KMS-11 (cell line): ENCODE measurements around the gene ADRA2C.

Experiments
- H2AFZ ChIP-seq: fragments of 200-600 bp; sonication (generic); 2 replicates; pipeline ENCODE4 v1.6.1; 2016; ENCODE audit warnings: antibody characterized with exemption, mixed run types, low read depth
- H3K27ac ChIP-seq: fragments of 200-600 bp; sonication (generic); 2 replicates; pipeline ENCODE4 v1.6.1; 2016; ENCODE audit warnings: mild to moderate bottlenecking, mixed run types
- H3K27me3 ChIP-seq: fragments of 200-600 bp; sonication (generic); 2 replicates; pipeline ENCODE4 v1.6.1; 2017; ENCODE audit warnings: mild to moderate bottlenecking, low read depth, mixed run types, moderate library complexity; ENCODE audit not compliant: insufficient read depth
- H3K36me3 ChIP-seq: fragments of 200-600 bp; sonication (generic); 2 replicates; pipeline ENCODE4 v1.6.1; 2017; ENCODE audit warnings: mild to moderate bottlenecking, mixed run types; ENCODE audit not compliant: insufficient read depth
- H3K4me1 ChIP-seq: fragments of 200-600 bp; sonication (generic); 2 replicates; pipeline ENCODE4 v1.6.1; 2016; ENCODE audit warnings: mild to moderate bottlenecking, low read depth, mixed run types; ENCODE audit not compliant: poor library complexity, severe bottlenecking
- H3K4me2 ChIP-seq: fragments of 200-600 bp; sonication (generic); 2 replicates; pipeline ENCODE4 v1.7.0; 2016; ENCODE audit warnings: mild to moderate bottlenecking, mixed run types
- H3K4me3 ChIP-seq: fragments of 200-600 bp; sonication (generic); IDR thresholded peaks from 2 replicates; pipeline ENCODE4 v1.6.1; 2017; ENCODE audit warnings: low read depth, low read length, mixed read lengths; ENCODE audit not compliant: insufficient read depth
- H3K79me2 ChIP-seq: fragments of 200-600 bp; sonication (generic); 2 replicates; pipeline ENCODE4 v1.6.1; 2016; ENCODE audit warnings: low read depth, mixed run types; ENCODE audit not compliant: insufficient read depth
- H3K9ac ChIP-seq: fragments of 200-600 bp; sonication (generic); 2 replicates; pipeline ENCODE4 v1.6.1; 2016; ENCODE audit warnings: mild to moderate bottlenecking, mixed run types
- H4K20me1 ChIP-seq: fragments of 200-600 bp; sonication (generic); 2 replicates; pipeline ENCODE4 v1.6.1; 2016; ENCODE audit warnings: mild to moderate bottlenecking, mixed run types; ENCODE audit not compliant: insufficient read depth
- CTCF ChIP-seq: fragments of 200-600 bp; sonication (generic); conservative IDR thresholded peaks from 2 replicates; pipeline ENCODE4 v1.6.1; 2017; ENCODE audit warnings: low read depth, mild to moderate bottlenecking, antibody characterized with exemption, low read length, moderate library complexity, mixed read lengths

ADRA2C gene

GRCh38 chr4:3766036-3766784 lies at the start of gene ADRA2C:
ADRA2C (plus strand) TSS chr4:3766385; CDS start chr4:3766607, 222 bp downstream.
- Histone ChIP-seq H3K4me2 (no peak within 1 kb of the TSS), H2AFZ (no peak within 1 kb of the TSS), H3K4me3 (no peak within 1 kb of the TSS), H3K36me3 (no peaks in the 10 kb centered on the region), H3K9ac (no peak within 1 kb of the TSS), H3K4me1 (no peaks in the 10 kb centered on the region), H4K20me1 (no peaks in the 10 kb centered on the region), H3K27ac (no peak within 1 kb of the TSS), H3K27me3 (peaks cover 5% of the 10 kb centered on the region; the same call in 1 of the 2 replicates), H3K79me2 (no peaks in the 10 kb centered on the region)
- TF ChIP-seq CTCF: no peak

GRCh38 chr4:3716631-3717235 lies 49.5 kb upstream of the ADRA2C start:
- Histone ChIP-seq H3K36me3 (no peaks in the 10 kb centered on the region), H3K79me2 (no peaks in the 10 kb centered on the region), H3K27me3 (peaks cover 14% of the 10 kb centered on the region; the same call in 1 of the 2 replicates), H2AFZ (no peak overlapping the region), H3K4me2 (no peak overlapping the region), H3K4me1 (no peaks in the 10 kb centered on the region), H4K20me1 (no peaks in the 10 kb centered on the region), H3K9ac (no peak overlapping the region), H3K27ac (no peak overlapping the region), H3K4me3 (no peak overlapping the region)
- no peak for TF ChIP-seq CTCF

GRCh38 chr4:3717241-3717640 lies 48.9 kb upstream of the ADRA2C start:
- no peaks in the 10 kb centered on the region for H3K4me1 ChIP-seq
- TF ChIP-seq CTCF: no peak
- H3K79me2 ChIP-seq: no peaks in the 10 kb centered on the region
- peaks cover 14% of the 10 kb centered on the region; the same call in 1 of the 2 replicates for H3K27me3 ChIP-seq
- H3K4me2 ChIP-seq: no peak overlapping the region
- no peak overlapping the region for H2AFZ ChIP-seq
- H3K36me3 ChIP-seq: no peaks in the 10 kb centered on the region
- no peak overlapping the region for H3K9ac ChIP-seq
- H3K27ac ChIP-seq: no peak overlapping the region
- no peaks in the 10 kb centered on the region for H4K20me1 ChIP-seq
- no peak overlapping the region for H3K4me3 ChIP-seq

- no peak overlapping the region for H3K4me3 ChIP-seq
- H3K9ac ChIP-seq: no peak overlapping the region
- no peak for TF ChIP-seq CTCF
- H3K27me3 ChIP-seq: peaks cover 10% of the 10 kb centered on the region; the same call in 1 of the 2 replicates
- no peaks in the 10 kb centered on the region for H3K4me1 ChIP-seq
- H3K27ac ChIP-seq: no peak overlapping the region
- H4K20me1 ChIP-seq: no peaks in the 10 kb centered on the region
- H3K4me2 ChIP-seq: no peak overlapping the region
- no peaks in the 10 kb centered on the region for H3K36me3 ChIP-seq
- no peak overlapping the region for H2AFZ ChIP-seq
- no peaks in the 10 kb centered on the region for H3K79me2 ChIP-seq
Observed at GRCh38 chr4:3718462-3718861, 47.7 kb upstream of the ADRA2C start.
